GM18867 (cell line): ENCODE measurements around the gene TBC1D16.
"Not testable (repeated sequence)": the region's sequence is repeated elsewhere in the genome, so short reads cannot be mapped to it uniquely, and the experiment has no call there.

Source experiments
- ATAC-seq: cut with Tn5 transposase; IDR thresholded peaks from one replicate; pipeline ENCODE4 v1.9.1; 2021; ENCODE audit warnings: mild to moderate bottlenecking, moderate library complexity; ENCODE audit not compliant: unreplicated experiment

The TBC1D16 gene

GRCh38 chr17:80055597-80055996 is 19.9 kb upstream of the TBC1D16 start:
- no peak for ATAC-seq

- no peak for ATAC-seq
These were observed 17.4 kb upstream of the TBC1D16 start for GRCh38 chr17:80053102-80053501.

- no peak for ATAC-seq
These were observed 16.0 kb upstream of the TBC1D16 start for GRCh38 chr17:80051681-80052080.

GRCh38 chr17:80050706-80051105 is 15.0 kb upstream of the TBC1D16 start:
- no peak for ATAC-seq

GRCh38 chr17:80049986-80050385 is 14.3 kb upstream of the TBC1D16 start:
- no peak for ATAC-seq

- ATAC-seq = no peak
These were observed 11.5 kb upstream of the TBC1D16 start for GRCh38 chr17:80047176-80047575.

- not testable (repeated sequence) for ATAC-seq
These were observed 11.0 kb upstream of the TBC1D16 start for GRCh38 chr17:80046709-80047108.

GRCh38 chr17:80045703-80046102 is 10.0 kb upstream of the TBC1D16 start:
- ATAC-seq = no peak

GRCh38 chr17:80043963-80044362 is 8.3 kb upstream of the TBC1D16 start:
- ATAC-seq = no peak

- ATAC-seq = no peak
These were observed 1.2 kb upstream of the TBC1D16 start for GRCh38 chr17:80036715-80037477.

- ATAC-seq = peak; percentile 63
These were observed 454 bp upstream of the TBC1D16 start, which contains the start of gene CCDC40 for GRCh38 chr17:80035937-80036714. CCDC40 (plus strand) TSS chr17:80036642; CDS start chr17:80036663, 21 bp downstream.

GRCh38 chr17:80034791-80035686 is 633 bp downstream of the TBC1D16 start:
- peak; percentile 17 for ATAC-seq

- ATAC-seq = no peak
These were observed 1.8 kb downstream of the TBC1D16 start for GRCh38 chr17:80033840-80034239.

GRCh38 chr17:80032614-80033171 is 3.0 kb downstream of the TBC1D16 start:
- ATAC-seq = no peak

GRCh38 chr17:80031691-80032430 is 3.8 kb downstream of the TBC1D16 start:
- no peak for ATAC-seq

- no peak for ATAC-seq
These were observed 4.8 kb downstream of the TBC1D16 start for GRCh38 chr17:80030730-80031410.

GRCh38 chr17:80029258-80029974 is 6.3 kb downstream of the TBC1D16 start:
- no peak for ATAC-seq

GRCh38 chr17:80028030-80028429 is 7.6 kb downstream of the TBC1D16 start:
- ATAC-seq = no peak

- no peak for ATAC-seq
These were observed 8.6 kb downstream of the TBC1D16 start for GRCh38 chr17:80027043-80027435.
